BE2C (cell line): Measurements from ENCODE around the gene CDCA7L.
A peak's percentile ranks its signal among the peaks of the same experiment; 100 is the strongest.

ENCODE experiments used
- DNase-seq: peaks from one replicate; pipeline ENCODE4 v3.0.0-alpha.2; 2020
- H3K27me3 ChIP-seq: fragments of 250-450 bp; sonication (Bioruptor Pico); 2 replicates; pipeline ENCODE4 v1.5.1; 2020; ENCODE audit warnings: mild to moderate bottlenecking
- H3K36me3 ChIP-seq: fragments of 250-450 bp; sonication (Bioruptor Pico); 2 replicates; pipeline ENCODE4 v1.5.1; 2020; ENCODE audit warnings: mild to moderate bottlenecking
- H3K4me1 ChIP-seq: fragments of 250-450 bp; sonication (Bioruptor Pico); 2 replicates; pipeline ENCODE4 v1.5.1; 2020
- H3K4me3 ChIP-seq: 2 replicates; pipeline ENCODE4 v1.5.1; 2011; ENCODE audit warnings: low read depth, low read length
- H3K9me3 ChIP-seq: fragments of 250-450 bp; sonication (Bioruptor Pico); 2 replicates; pipeline ENCODE4 v1.5.1; 2020
- CTCF ChIP-seq: IDR thresholded peaks from 2 replicates; pipeline ENCODE4 v1.5.1; 2012; ENCODE audit warnings: mild to moderate bottlenecking, low read depth, low read length

CDCA7L gene

GRCh38 chr7:21927693-21928092 lies 18.0 kb downstream of the CDCA7L start:
- no peak for DNase-seq
- Histone ChIP-seq H3K4me3 (no peak overlapping the region), H3K4me1 (no peaks in the 10 kb centered on the region), H3K27me3 (no peaks in the 10 kb centered on the region), H3K9me3 (no peaks in the 10 kb centered on the region), H3K36me3 (no peaks in the 10 kb centered on the region)
- no peak for TF ChIP-seq CTCF

GRCh38 chr7:21926448-21926847 lies 19.3 kb downstream of the CDCA7L start:
- TF ChIP-seq CTCF, result no peak
- Histone ChIP-seq H3K36me3 (no peaks in the 10 kb centered on the region), H3K27me3 (no peaks in the 10 kb centered on the region), H3K9me3 (no peaks in the 10 kb centered on the region), H3K4me3 (no peak overlapping the region), H3K4me1 (no peaks in the 10 kb centered on the region)
- no peak for DNase-seq

GRCh38 chr7:21923658-21924057 lies 22.0 kb downstream of the CDCA7L start:
- DNase-seq, result peak; percentile 34
- no peaks in the 10 kb centered on the region for H3K9me3 ChIP-seq
- H3K36me3 ChIP-seq, result no peaks in the 10 kb centered on the region

GRCh38 chr7:21922605-21923004 lies 23.1 kb downstream of the CDCA7L start:
- Histone ChIP-seq H3K4me1 (no peaks in the 10 kb centered on the region), H3K4me3 (no peak overlapping the region), H3K36me3 (no peaks in the 10 kb centered on the region), H3K27me3 (no peaks in the 10 kb centered on the region), H3K9me3 (no peaks in the 10 kb centered on the region)
- TF ChIP-seq CTCF, result no peak
- DNase-seq, result no peak

More at GRCh38 chr7:21923658-21924057, 22.0 kb downstream of the CDCA7L start:
- Histone ChIP-seq H3K4me1 (no peaks in the 10 kb centered on the region), H3K4me3 (no peak overlapping the region), H3K27me3 (no peaks in the 10 kb centered on the region)
- TF ChIP-seq CTCF, result no peak

GRCh38 chr7:21920936-21921335 lies 24.8 kb downstream of the CDCA7L start:
- H3K4me1 ChIP-seq, result no peaks in the 10 kb centered on the region
- H3K4me3 ChIP-seq, result no peak overlapping the region
- H3K9me3 ChIP-seq, result no peaks in the 10 kb centered on the region
- TF ChIP-seq CTCF, result no peak
- no peak for DNase-seq
- H3K36me3 ChIP-seq, result no peaks in the 10 kb centered on the region
- no peaks in the 10 kb centered on the region for H3K27me3 ChIP-seq

GRCh38 chr7:21918216-21918615 lies 27.5 kb downstream of the CDCA7L start:
- H3K36me3 ChIP-seq, result peaks cover 2% of the 10 kb centered on the region; the same call in 1 of the 2 replicates

More at GRCh38 chr7:21918216-21918615, 27.5 kb downstream of the CDCA7L start:
- H3K9me3 ChIP-seq, result no peaks in the 10 kb centered on the region
- no peaks in the 10 kb centered on the region for H3K4me1 ChIP-seq
- H3K27me3 ChIP-seq, result no peaks in the 10 kb centered on the region
- no peak overlapping the region for H3K4me3 ChIP-seq
- no peak for DNase-seq
- no peak for TF ChIP-seq CTCF
